GM06990 (cell line): ENCODE measurements around the gene NUP153.

Experiments
- DNase-seq: peaks from one replicate; pipeline ENCODE4 v3.0.0-alpha.2; 2011; ENCODE audit not compliant: insufficient read length; ENCODE audit errors: extremely low read depth
- H3K27me3 ChIP-seq: replicated peaks from 2 replicates; pipeline ENCODE4 v1.6.0; 2011; ENCODE audit warnings: low read length; ENCODE audit not compliant: control insufficient read depth, insufficient read depth
- H3K36me3 ChIP-seq: 2 replicates; pipeline ENCODE4 v1.5.1; 2011; ENCODE audit warnings: low read length; ENCODE audit not compliant: control insufficient read depth, insufficient read depth
- H3K4me3 ChIP-seq: replicated peaks from 2 replicates; pipeline ENCODE4 v1.5.1; 2011; ENCODE audit warnings: low read depth, mild to moderate bottlenecking, control low read depth, low read length
- TF ChIP-seq, protein P1 (sequence below): IDR thresholded peaks from 2 replicates; pipeline ENCODE4 v1.5.1; 2011; ENCODE audit warnings: low read length, control low read depth, mild to moderate bottlenecking, inconsistent platforms; ENCODE audit not compliant: insufficient read depth, poor library complexity, severe bottlenecking

NUP153 gene

DNA sequence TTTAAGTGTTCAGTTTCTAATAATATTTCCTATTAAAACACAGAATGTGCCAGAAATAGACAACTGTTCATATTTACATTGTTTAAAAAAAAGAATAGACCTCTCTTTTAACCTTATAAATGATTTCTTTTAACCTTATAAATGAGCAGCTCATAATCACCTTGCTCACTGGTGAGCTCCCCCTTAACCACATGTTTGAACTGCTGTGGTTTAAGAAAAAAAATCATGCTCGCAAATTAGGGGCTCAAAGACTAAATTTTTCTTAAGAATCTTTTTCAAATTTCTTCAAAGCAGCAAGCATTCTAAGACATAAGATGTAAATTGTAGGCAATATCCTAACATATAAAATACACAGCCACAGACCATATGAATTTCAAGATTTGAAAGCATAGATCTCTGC is 73.8 kb downstream of the NUP153 start:
- TF ChIP-seq, protein P1, sequence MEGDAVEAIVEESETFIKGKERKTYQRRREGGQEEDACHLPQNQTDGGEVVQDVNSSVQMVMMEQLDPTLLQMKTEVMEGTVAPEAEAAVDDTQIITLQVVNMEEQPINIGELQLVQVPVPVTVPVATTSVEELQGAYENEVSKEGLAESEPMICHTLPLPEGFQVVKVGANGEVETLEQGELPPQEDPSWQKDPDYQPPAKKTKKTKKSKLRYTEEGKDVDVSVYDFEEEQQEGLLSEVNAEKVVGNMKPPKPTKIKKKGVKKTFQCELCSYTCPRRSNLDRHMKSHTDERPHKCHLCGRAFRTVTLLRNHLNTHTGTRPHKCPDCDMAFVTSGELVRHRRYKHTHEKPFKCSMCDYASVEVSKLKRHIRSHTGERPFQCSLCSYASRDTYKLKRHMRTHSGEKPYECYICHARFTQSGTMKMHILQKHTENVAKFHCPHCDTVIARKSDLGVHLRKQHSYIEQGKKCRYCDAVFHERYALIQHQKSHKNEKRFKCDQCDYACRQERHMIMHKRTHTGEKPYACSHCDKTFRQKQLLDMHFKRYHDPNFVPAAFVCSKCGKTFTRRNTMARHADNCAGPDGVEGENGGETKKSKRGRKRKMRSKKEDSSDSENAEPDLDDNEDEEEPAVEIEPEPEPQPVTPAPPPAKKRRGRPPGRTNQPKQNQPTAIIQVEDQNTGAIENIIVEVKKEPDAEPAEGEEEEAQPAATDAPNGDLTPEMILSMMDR: no peak
- Histone ChIP-seq H3K36me3 (peaks cover 17% of the 10 kb centered on the region), H3K27me3 (no peaks in the 10 kb centered on the region), H3K4me3 (no peak overlapping the region)
- no peak for DNase-seq

DNA sequence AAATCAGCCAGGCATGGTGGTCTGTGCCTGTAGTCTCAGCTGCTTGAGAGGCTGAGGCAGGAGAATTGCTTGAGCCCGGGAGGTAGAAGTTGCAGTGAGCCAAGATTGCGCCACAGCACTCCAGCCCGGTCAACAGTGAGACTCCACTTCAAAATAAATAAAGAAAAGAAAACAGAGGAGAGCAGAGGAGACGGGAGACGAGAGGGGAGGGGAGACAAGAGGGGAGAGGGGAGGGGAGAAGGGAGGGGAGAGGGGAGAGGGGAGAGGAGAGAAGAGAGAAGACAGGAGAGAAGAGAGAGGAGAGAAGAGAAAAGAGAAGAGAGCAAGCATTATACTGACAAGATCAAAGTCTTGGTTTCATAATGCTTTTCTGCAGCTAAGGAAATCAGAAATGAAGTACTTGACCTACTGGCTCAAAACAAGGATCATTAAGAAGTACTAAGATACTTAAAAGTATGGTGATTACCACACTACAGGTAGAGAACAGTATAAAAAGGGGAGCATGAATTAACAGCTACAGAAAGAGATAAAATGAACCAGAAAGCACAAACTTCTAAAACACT is 76.1 kb downstream of the NUP153 start:
- TF ChIP-seq, protein P1: no peak
- Histone ChIP-seq H3K36me3 (peaks cover 15% of the 10 kb centered on the region), H3K4me3 (no peak overlapping the region), H3K27me3 (no peaks in the 10 kb centered on the region)
- no peak for DNase-seq

DNA sequence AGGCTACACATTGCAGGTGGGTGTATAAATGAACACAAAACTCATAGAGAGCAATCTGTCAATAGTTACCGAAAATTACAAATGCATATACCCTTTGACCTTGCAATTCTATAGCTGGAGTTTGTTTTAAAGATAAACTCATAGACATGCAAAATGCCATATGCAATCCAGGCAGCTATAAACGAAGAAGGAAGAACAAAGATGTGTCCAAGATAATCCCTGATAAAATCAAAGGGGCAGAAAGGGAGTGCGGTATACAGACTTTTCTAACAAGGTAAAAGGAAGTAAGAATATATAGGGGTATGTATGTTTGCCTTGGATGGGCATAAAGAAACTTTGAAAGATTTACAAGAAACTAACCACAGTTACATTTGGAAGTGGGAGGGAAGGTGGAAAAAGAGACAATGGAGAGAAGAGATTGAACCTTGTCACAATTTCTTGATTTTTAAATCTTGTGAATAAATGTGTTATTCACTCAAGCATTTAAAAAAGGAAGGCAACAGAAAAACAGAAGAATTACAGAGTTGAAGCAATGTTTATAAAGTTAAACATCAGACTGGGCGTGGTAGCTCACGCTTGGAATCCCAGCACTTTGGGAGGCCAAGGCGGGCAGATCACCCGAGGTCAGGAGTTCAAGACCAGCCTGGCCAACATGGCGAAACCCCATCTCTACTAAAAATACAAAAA is 76.8 kb downstream of the NUP153 start:
- Histone ChIP-seq H3K36me3 (peaks cover 13% of the 10 kb centered on the region), H3K27me3 (no peaks in the 10 kb centered on the region), H3K4me3 (no peak overlapping the region)
- DNase-seq: no peak
- TF ChIP-seq, protein P1: no peak

DNA sequence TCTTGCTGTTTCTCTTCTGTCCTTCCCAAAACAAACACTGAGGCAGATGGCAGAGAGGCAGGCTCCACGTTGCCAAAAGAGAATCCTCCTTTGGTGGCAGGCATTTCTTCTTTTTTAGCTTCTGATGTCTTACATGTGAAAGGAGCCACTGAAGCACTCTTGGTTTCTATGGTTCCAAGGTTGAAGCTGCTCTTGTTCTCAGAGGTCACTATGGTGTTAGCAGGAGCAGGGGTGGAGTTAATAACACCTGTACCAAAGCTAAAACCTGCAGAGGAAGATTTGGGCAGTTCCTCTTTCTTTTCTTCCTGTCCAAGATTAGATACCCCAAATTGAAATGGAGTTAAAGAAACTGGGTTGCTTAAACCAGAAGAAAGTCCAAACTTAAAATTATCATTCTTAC is 77.9 kb downstream of the NUP153 start:
- DNase-seq: no peak
- TF ChIP-seq, protein P1: no peak
- Histone ChIP-seq H3K36me3 (peaks cover 17% of the 10 kb centered on the region), H3K4me3 (no peak overlapping the region), H3K27me3 (no peaks in the 10 kb centered on the region)

DNA sequence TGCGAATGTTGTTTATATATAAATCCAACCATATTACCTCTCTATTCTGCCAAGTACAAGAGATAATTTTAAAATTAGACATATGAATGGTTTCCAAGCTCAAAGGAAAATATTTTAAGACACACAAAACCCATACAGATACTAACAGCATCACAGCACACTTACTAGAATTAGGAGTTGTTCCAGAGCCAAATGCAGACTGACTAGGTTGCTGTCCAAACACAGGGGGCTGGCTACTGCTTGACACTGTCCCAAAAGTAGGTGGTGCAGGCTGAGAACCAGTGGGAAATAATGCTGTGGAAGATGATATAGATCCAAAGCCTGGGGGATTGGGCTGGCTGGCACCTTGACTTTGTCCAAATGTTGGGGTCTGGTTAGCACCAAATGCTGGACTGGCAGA is 82.3 kb downstream of the NUP153 start:
- H3K27me3 ChIP-seq: no peaks in the 10 kb centered on the region
- peaks cover 14% of the 10 kb centered on the region for H3K36me3 ChIP-seq

More for the DNA sequence above, 82.3 kb downstream of the NUP153 start:
- no peak overlapping the region for H3K4me3 ChIP-seq
- DNase-seq: no peak
- TF ChIP-seq, protein P1: no peak
